Neural cell (in vitro differentiated cells): ENCODE measurements around the gene OR51E1.

ENCODE experiments used
- CTCF ChIP-seq: fragments of 450-650 bp; IDR thresholded peaks from 2 replicates; pipeline ENCODE4 v1.5.1; 2014; ENCODE audit warnings: antibody characterized with exemption, mild to moderate bottlenecking, moderate library complexity; ENCODE audit not compliant: poor library complexity, severe bottlenecking
- EP300 ChIP-seq: fragments of 450-650 bp; conservative IDR thresholded peaks from 2 replicates; pipeline ENCODE4 v1.6.1; 2014; ENCODE audit warnings: antibody characterized with exemption, mild to moderate bottlenecking, moderate library complexity; ENCODE audit not compliant: poor library complexity, severe bottlenecking
- EZH2 ChIP-seq: fragments of 200-600, 300-800 bp; shearing (Covaris generic), sonication (generic); IDR thresholded peaks from 2 replicates; pipeline ENCODE4 v1.6.1; 2014; ENCODE audit warnings: antibody characterized with exemption, low read length, borderline replicate concordance, mild to moderate bottlenecking; ENCODE audit not compliant: insufficient read depth, poor library complexity, severe bottlenecking
- MXI1 ChIP-seq: fragments of 450-650 bp; conservative IDR thresholded peaks from 2 replicates; pipeline ENCODE4 v1.6.1; 2014; ENCODE audit warnings: antibody characterized with exemption, mild to moderate bottlenecking; ENCODE audit not compliant: poor library complexity, severe bottlenecking
- POLR2AphosphoS5 ChIP-seq: IDR thresholded peaks from 2 replicates; pipeline ENCODE4 v1.6.1; 2012
- REST ChIP-seq: IDR thresholded peaks from 2 replicates; pipeline ENCODE4 v1.6.1; 2012; ENCODE audit warnings: borderline replicate concordance
- TAF1 ChIP-seq: IDR thresholded peaks from 2 replicates; pipeline ENCODE4 v1.6.1; 2012; ENCODE audit warnings: low read depth

GRCh38 chr11:4605057-4605456 lies 38.7 kb upstream of the OR51E1 start:
- TF ChIP-seq CTCF (no peak), REST (no peak), POLR2AphosphoS5 (no peak), MXI1 (no peak), EZH2 (no peak), TAF1 (no peak), EP300 (no peak)
